Smooth muscle cell (in vitro differentiated cells): ENCODE results near the gene TK1. TPM values are rescaled to one million over a fixed set of nuclear protein-coding genes. Genes with fewer than 3 reads are reported as not detected.

Experiments used
- DNase-seq: peaks from one replicate; lab custom pipeline; 2025; ENCODE audit not compliant: unreplicated experiment; lab: John Stamatoyannopoulos, UW
- H2AFZ ChIP-seq: fragments of 200-600 bp; sonication (generic); 2 replicates; pipeline ENCODE4 v1.6.0; 2016; ENCODE audit warnings: antibody characterized with exemption, low read depth, mild to moderate bottlenecking
- H3F3A ChIP-seq: fragments of 200-600 bp; sonication (generic); 2 replicates; pipeline ENCODE4 v1.6.0; 2017; ENCODE audit warnings: antibody characterized with exemption, low read depth
- H3K27ac ChIP-seq: fragments of 200-600 bp; sonication (generic); 2 replicates; pipeline ENCODE4 v1.5.1; 2016; ENCODE audit warnings: low read depth, mild to moderate bottlenecking
- H3K27me3 ChIP-seq: fragments of 200-600 bp; sonication (generic); 2 replicates; pipeline ENCODE4 v1.6.1; 2016; ENCODE audit warnings: low read depth, mild to moderate bottlenecking
- H3K36me3 ChIP-seq: fragments of 200-600 bp; sonication (generic); 2 replicates; pipeline ENCODE4 v1.5.1; 2016; ENCODE audit warnings: low read depth
- H3K4me1 ChIP-seq: fragments of 200-600 bp; sonication (generic); 2 replicates; pipeline ENCODE4 v1.5.1; 2016; ENCODE audit warnings: low read depth
- H3K4me2 ChIP-seq: fragments of 200-600 bp; sonication (generic); 2 replicates; pipeline ENCODE4 v1.6.0; 2016; ENCODE audit warnings: mild to moderate bottlenecking
- H3K4me3 ChIP-seq: fragments of 200-600 bp; sonication (generic); 2 replicates; pipeline ENCODE4 v1.5.1; 2016; ENCODE audit warnings: mild to moderate bottlenecking
- H3K79me2 ChIP-seq: fragments of 200-600 bp; sonication (generic); 2 replicates; pipeline ENCODE4 v1.6.0; 2016; ENCODE audit warnings: low read depth, mild to moderate bottlenecking
- H3K9ac ChIP-seq: fragments of 200-600 bp; sonication (generic); 2 replicates; pipeline ENCODE4 v1.6.0; 2016; ENCODE audit warnings: low read depth
- H3K9me3 ChIP-seq: fragments of 200-600 bp; sonication (generic); replicated peaks from 2 replicates; pipeline ENCODE4 v1.5.1; 2016; ENCODE audit warnings: low read depth
- H4K20me1 ChIP-seq: fragments of 200-600 bp; sonication (generic); 2 replicates; pipeline ENCODE4 v1.6.0; 2016; ENCODE audit warnings: low read depth
- WGBS: methylation state at CpG from one replicate; pipeline ENCODE4 v1.1.7; 2016; ENCODE audit warnings: low lambda C conversion rate; 5-methylcytosine and 5-hydroxymethylcytosine counted together
- polyA plus RNA-seq: library from polyadenylated mRNA; unstranded; fragments of >200 nt; fragmentation: Nextera tagmentation; extraction: Ambion mirVana; gene quantifications from 2 replicates; pipeline ENCODE4 v1.2.1, GENCODE V29; 2016
- total RNA-seq: library from RNA; depleted of rRNA; stranded (reverse); fragments of >200 nt; gene quantifications from 2 replicates; pipeline ENCODE4 v1.2.3, GENCODE V29; 2014
- TF ChIP-seq, protein P1 (sequence below): fragments of 200-600 bp; sonication (generic); IDR thresholded peaks from 2 replicates; pipeline ENCODE4 v1.5.1; 2017; ENCODE audit warnings: borderline replicate concordance, mild to moderate bottlenecking, antibody characterized with exemption; ENCODE audit not compliant: insufficient read depth, poor library complexity, severe bottlenecking

The TK1 gene
- total and polyA plus RNA-seq, 2 experiments from 2014 or later: 20.9 to 72.7 TPM

DNA sequence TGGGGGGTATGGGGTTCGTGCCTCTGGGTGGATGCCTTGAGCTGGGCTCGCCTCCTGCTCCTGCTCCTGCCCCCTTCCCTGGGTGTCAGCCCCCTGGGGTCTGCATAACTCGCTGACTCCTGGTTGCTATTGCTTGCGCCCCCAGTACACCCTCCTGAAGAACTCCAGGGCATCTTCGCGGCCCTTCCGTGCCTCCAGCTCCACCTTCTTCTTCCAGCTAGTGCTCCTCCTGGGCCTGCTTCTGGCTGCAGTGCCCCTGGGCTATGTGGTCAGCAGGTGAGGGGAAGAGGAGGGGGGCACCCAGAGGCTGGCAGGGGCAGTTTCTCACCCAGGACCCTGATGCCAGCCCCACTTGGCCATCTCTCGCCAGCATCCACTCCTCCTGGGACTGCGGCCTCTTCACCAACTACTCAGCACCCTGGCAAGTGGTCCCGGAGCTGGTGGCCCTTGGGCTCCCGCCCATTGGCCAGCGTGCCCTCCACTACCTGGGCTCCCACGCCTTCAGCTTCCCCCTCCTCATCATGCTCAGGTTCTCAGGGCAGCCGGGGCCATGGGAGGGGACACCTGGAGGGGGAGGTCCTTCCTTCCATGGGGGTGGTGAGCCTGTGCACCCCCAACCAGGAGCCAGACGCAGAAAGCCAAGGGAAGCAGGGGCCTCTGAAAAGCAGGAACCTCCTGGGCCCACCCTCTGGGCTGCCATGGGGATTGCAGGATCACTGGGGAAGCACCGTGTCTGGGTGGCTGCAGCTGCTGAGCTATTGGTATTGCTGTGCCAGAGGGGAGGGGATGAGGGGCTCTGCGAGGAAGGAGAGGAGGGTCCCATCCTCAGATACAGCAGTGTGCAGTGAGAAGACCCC lies 48.4 kb downstream of the TK1 start:
- H2AFZ ChIP-seq: no peak overlapping the region
- H3F3A ChIP-seq: no peaks in the 10 kb centered on the region
- H3K9ac ChIP-seq: no peak overlapping the region
- 84% methylated on average over 17 of the region's 17 CpGs for whole genome bisulfite sequencing
- H3K36me3 ChIP-seq: no peaks in the 10 kb centered on the region
- H3K79me2 ChIP-seq: no peaks in the 10 kb centered on the region
- H4K20me1 ChIP-seq: no peaks in the 10 kb centered on the region
- H3K4me3 ChIP-seq: no peak overlapping the region
- TF ChIP-seq, protein P1, sequence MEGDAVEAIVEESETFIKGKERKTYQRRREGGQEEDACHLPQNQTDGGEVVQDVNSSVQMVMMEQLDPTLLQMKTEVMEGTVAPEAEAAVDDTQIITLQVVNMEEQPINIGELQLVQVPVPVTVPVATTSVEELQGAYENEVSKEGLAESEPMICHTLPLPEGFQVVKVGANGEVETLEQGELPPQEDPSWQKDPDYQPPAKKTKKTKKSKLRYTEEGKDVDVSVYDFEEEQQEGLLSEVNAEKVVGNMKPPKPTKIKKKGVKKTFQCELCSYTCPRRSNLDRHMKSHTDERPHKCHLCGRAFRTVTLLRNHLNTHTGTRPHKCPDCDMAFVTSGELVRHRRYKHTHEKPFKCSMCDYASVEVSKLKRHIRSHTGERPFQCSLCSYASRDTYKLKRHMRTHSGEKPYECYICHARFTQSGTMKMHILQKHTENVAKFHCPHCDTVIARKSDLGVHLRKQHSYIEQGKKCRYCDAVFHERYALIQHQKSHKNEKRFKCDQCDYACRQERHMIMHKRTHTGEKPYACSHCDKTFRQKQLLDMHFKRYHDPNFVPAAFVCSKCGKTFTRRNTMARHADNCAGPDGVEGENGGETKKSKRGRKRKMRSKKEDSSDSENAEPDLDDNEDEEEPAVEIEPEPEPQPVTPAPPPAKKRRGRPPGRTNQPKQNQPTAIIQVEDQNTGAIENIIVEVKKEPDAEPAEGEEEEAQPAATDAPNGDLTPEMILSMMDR: no peak
- no peaks in the 10 kb centered on the region for H3K27me3 ChIP-seq
- H3K4me2 ChIP-seq: no peak overlapping the region
- H3K4me1 ChIP-seq: no peaks in the 10 kb centered on the region
- no peak overlapping the region for H3K27ac ChIP-seq
- no peaks in the 10 kb centered on the region for H3K9me3 ChIP-seq
- DNase-seq: no peak

DNA sequence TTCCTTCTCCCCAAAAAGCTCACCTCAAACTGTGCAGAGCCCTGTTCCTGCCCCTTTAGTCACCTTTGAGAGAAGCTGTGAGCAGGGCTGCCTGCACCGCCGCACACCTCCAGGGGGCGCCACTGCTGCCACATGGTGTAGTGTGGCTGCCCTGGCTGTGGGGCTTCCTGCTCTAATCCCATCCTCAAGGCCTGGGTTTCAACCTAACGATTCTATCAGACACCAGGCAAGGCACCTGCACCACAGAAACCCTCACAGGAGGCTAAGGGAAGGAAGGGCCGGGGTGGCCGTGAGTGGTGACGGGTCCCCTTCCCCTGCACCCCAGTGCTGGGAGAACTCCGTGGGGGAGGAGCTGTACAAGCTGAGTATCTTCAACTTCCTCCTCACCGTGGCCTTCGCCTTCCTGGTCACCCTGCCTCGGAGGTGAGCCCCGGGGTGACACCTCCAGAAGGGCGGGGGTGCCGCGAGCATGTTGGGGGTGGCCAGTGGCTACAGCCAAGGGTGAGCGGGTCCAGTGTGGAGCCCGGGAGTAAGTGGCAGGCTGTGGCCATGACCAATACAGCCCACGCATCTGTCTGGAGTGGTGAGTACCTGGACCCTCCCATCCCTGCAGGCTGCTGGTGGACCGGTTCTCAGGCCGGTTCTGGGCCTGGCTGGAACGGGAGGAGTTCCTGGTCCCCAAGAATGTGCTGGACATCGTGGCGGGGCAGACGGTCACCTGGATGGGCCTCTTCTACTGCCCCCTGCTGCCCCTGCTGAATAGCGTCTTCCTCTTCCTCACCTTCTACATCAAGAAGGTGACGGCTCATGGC lies 49.3 kb downstream of the TK1 start:
- Histone ChIP-seq H3F3A (no peaks in the 10 kb centered on the region), H3K79me2 (no peaks in the 10 kb centered on the region), H3K36me3 (no peaks in the 10 kb centered on the region), H3K4me3 (no peak overlapping the region), H3K4me2 (no peak overlapping the region), H3K27ac (no peak overlapping the region), H4K20me1 (no peaks in the 10 kb centered on the region), H2AFZ (no peak overlapping the region), H3K4me1 (no peaks in the 10 kb centered on the region), H3K9me3 (no peaks in the 10 kb centered on the region), H3K9ac (no peak overlapping the region), H3K27me3 (no peaks in the 10 kb centered on the region)
- no peak for DNase-seq
- 75% methylated on average over 26 of the region's 26 CpGs for WGBS
- TF ChIP-seq, protein P1: peak; percentile 43

DNA sequence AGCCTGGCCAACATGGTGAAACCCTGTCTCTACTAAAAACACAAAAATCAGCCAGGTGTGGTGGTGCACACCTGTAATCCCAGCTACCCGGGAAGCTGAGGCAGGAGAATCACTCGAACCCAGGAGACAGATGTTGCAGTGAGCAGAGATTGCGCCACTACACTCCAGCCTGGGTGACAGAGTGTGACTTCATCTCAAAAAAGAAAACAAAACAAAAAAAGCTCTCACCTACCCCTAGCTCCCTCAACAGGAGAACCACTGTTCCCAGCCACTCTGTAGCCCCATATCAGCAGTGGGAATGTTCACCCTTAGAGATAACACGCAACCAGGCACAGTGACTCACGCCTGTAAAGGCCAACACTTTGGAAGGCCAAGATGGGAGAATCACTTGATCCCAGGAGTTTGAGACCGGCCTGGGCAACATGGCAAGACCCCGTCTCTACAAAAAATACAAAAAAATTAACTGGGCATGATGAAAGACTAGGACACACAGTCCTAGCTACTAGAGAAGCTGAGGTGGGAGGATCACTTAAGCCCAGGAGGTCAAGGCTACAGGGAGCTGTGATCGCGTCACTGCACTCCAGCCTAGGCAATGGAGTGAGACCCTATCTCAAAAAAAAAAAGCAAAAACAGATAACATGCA lies 50.9 kb downstream of the TK1 start:
- Histone ChIP-seq H3K9me3 (no peaks in the 10 kb centered on the region), H3K4me3 (no peak overlapping the region), H3K27me3 (peaks cover 15% of the 10 kb centered on the region), H3K9ac (no peak overlapping the region), H3K4me2 (no peak overlapping the region), H3K36me3 (no peaks in the 10 kb centered on the region), H2AFZ (no peak overlapping the region), H3K27ac (no peak overlapping the region), H4K20me1 (no peaks in the 10 kb centered on the region), H3K4me1 (no peaks in the 10 kb centered on the region), H3K79me2 (no peaks in the 10 kb centered on the region), H3F3A (no peaks in the 10 kb centered on the region)
- TF ChIP-seq, protein P1: no peak
- 88% methylated on average over 9 of the region's 9 CpGs for WGBS
- DNase-seq: no peak
